HCT116 (cell line): ENCODE measurements around the gene ABCC5. TPM values are rescaled to one million over a fixed set of nuclear protein-coding genes. Genes with fewer than 3 reads are reported as not detected.

Experiments used
- ATAC-seq: fragments of 200-7000 bp; cut with Tn5 transposase; 2 replicates; pipeline ENCODE4 v1.9.1; 2020; ENCODE audit warnings: mild to moderate bottlenecking, moderate library complexity
- BruUV-seq: library from RNA; stranded (reverse); fragments of 400-500 nt; replicated peaks from 2 replicates; lab custom pipeline; 2021; lab: Mats Ljungman, UMichigan
- CTCF ChIA-PET: fragments of 300-600 bp; sonication (Branson Sonifier 250); formaldehyde crosslinking; loops from one replicate; lab custom pipeline; 2021; ENCODE audit warnings: antibody characterized with exemption; lab: Charles Lee
- POLR2A ChIA-PET: fragments of 300-600, 350-600 bp; sonication (Branson Sonifier 250); formaldehyde crosslinking; loops from one replicate; lab custom pipeline; 2021; ENCODE audit warnings: antibody characterized with exemption; lab: Charles Lee
- RAD21 ChIA-PET, 2 experiments: fragments of 300-600 bp; sonication (Branson Sonifier 250); formaldehyde crosslinking; loops; one replicate each; lab custom pipeline; 2023; ENCODE audit warnings: low total read pairs in 2 of 2; ENCODE audit not compliant: uncharacterized antibody in 2 of 2, unreplicated experiment in 2 of 2, low non-redundant PET in 1 of 2; lab: Charles Lee
- DNase-seq: peaks from one replicate; pipeline ENCODE4 v3.0.0-alpha.2; 2010; ENCODE audit warnings: low read depth, low spot score
- H2AFZ ChIP-seq: fragments of 200-600 bp; shearing (Covaris generic), sonication (generic); 2 replicates; pipeline ENCODE4 v1.6.1; 2017; ENCODE audit warnings: low read depth, mixed run types, mixed read lengths, antibody characterized with exemption, low read length; ENCODE audit not compliant: poor library complexity, severe bottlenecking
- H3K27ac ChIP-seq: 2 replicates; pipeline ENCODE4 v1.5.1; 2012; ENCODE audit warnings: low read depth, low read length
- H3K27me3 ChIP-seq: fragments of 200-600 bp; sonication (generic); 2 replicates; pipeline ENCODE4 v1.6.1; 2016; ENCODE audit warnings: mixed run types, low read length, mixed read lengths; ENCODE audit not compliant: insufficient read depth
- H3K36me3 ChIP-seq, 2 experiments: fragments of 200-500 bp in 1 of 2; fragments of 200-600 bp in 1 of 2; sonication (Bioruptor generic) in 1 of 2; sonication (generic) in 1 of 2; 2 replicates each; pipeline versions ENCODE4 v1.5.1 to v1.6.1; 2014 to 2016; ENCODE audit warnings: low read length in 2 of 2, inconsistent platforms in 1 of 2, mixed read lengths in 1 of 2, mixed run types in 1 of 2; ENCODE audit not compliant: insufficient read depth in 2 of 2, control insufficient read depth in 1 of 2
- H3K4me1 ChIP-seq, 2 experiments: fragments of 200-600 bp in 1 of 2; sonication (generic) in 1 of 2; 2 replicates each; pipeline versions ENCODE4 v1.5.1 to v1.6.1; 2012 to 2017; ENCODE audit warnings: low read length in 2 of 2, inconsistent platforms in 1 of 2, mild to moderate bottlenecking in 1 of 2, mixed read lengths in 1 of 2, mixed run types in 1 of 2, moderate library complexity in 1 of 2; ENCODE audit not compliant: insufficient read depth in 2 of 2, control insufficient read depth in 1 of 2
- H3K4me2 ChIP-seq: fragments of 200-600 bp; sonication (generic); 2 replicates; pipeline ENCODE4 v1.6.1; 2017; ENCODE audit warnings: mixed run types, low read length, mixed read lengths
- H3K4me3 ChIP-seq, 2 experiments: fragments of 200-600 bp in 1 of 2; sonication (generic) in 1 of 2; replicated peaks in 1 of 2; 2 replicates each; pipeline ENCODE4 v1.5.1; 2011 to 2016; ENCODE audit warnings: low read length in 2 of 2, control low read depth in 1 of 2, low read depth in 1 of 2, mild to moderate bottlenecking in 1 of 2, mixed read lengths in 1 of 2, mixed run types in 1 of 2
- H3K79me2 ChIP-seq: fragments of 200-600 bp; sonication (generic); 2 replicates; pipeline ENCODE4 v1.6.1; 2017; ENCODE audit warnings: mild to moderate bottlenecking, mixed run types, low read length, moderate library complexity, mixed read lengths; ENCODE audit not compliant: insufficient read depth
- H3K9ac ChIP-seq: fragments of 200-600 bp; sonication (generic); 2 replicates; pipeline ENCODE4 v1.6.1; 2016; ENCODE audit warnings: low read length, mixed read lengths
- H3K9me2 ChIP-seq: fragments of 200-600 bp; sonication (generic), shearing (Covaris generic); 2 replicates; pipeline ENCODE4 v1.6.1; 2017; ENCODE audit warnings: mixed run types, mild to moderate bottlenecking, moderate library complexity; ENCODE audit not compliant: insufficient read depth
- H3K9me3 ChIP-seq, 2 experiments: fragments of 200-500 bp in 1 of 2; fragments of 200-600 bp in 1 of 2; sonication (Bioruptor generic) in 1 of 2; sonication (generic) in 1 of 2; 2 replicates each; pipeline ENCODE4 v1.6.1; 2014 to 2017; ENCODE audit warnings: low read length in 2 of 2, mixed read lengths in 2 of 2, inconsistent platforms in 1 of 2, low read depth in 1 of 2, mild to moderate bottlenecking in 1 of 2, mixed run types in 1 of 2, moderate library complexity in 1 of 2; ENCODE audit not compliant: control insufficient read depth in 1 of 2, insufficient read depth in 1 of 2
- H4K20me1 ChIP-seq: fragments of 200-600 bp; sonication (generic), shearing (Covaris generic); 2 replicates; pipeline ENCODE4 v1.6.1; 2017; ENCODE audit warnings: mixed run types, mild to moderate bottlenecking, moderate library complexity; ENCODE audit not compliant: insufficient read depth
- ELF1 ChIP-seq: IDR thresholded peaks from 2 replicates; pipeline ENCODE4 v1.6.1; 2012; ENCODE audit warnings: low read depth, borderline replicate concordance
- FOSL1 ChIP-seq: IDR thresholded peaks from 2 replicates; pipeline ENCODE4 v1.6.1; 2012; ENCODE audit warnings: low read depth
- TCF7L2 ChIP-seq: IDR thresholded peaks from 2 replicates; pipeline ENCODE4 v1.7.0; 2011; ENCODE audit warnings: borderline replicate concordance, inconsistent platforms; ENCODE audit not compliant: insufficient read depth, insufficient read length; ENCODE audit errors: extremely low read depth
- YY1 ChIP-seq: IDR thresholded peaks from 2 replicates; pipeline ENCODE4 v1.6.1; 2011; ENCODE audit warnings: low read length, low read depth, moderate library complexity, mild to moderate bottlenecking; ENCODE audit not compliant: insufficient replicate concordance; ENCODE audit errors: extremely low read depth
- ZNF274 ChIP-seq: fragments of 200-500 bp; sonication (Bioruptor generic); IDR thresholded peaks from 2 replicates; pipeline ENCODE4 v1.6.1; 2014; ENCODE audit warnings: mild to moderate bottlenecking, low read depth, low read length, inconsistent platforms
- intact Hi-C: fragments of 100-400 bp; cut with micrococcal nuclease; formaldehyde crosslinking; loops from 2 replicates; pipeline ENCODE4 v1.10.0; 2022
- total RNA-seq: library from RNA; stranded (reverse); gene quantifications from one replicate; pipeline ENCODE4 v1.2.1, GENCODE V29; 2021; ENCODE audit not compliant: unreplicated experiment
- TF ChIP-seq, protein P1 (sequence below): IDR thresholded peaks from 2 replicates; pipeline ENCODE4 v1.6.1; 2011; ENCODE audit warnings: mild to moderate bottlenecking, low read length, moderate library complexity; ENCODE audit not compliant: insufficient replicate concordance; ENCODE audit errors: extremely low read depth
- TF ChIP-seq, protein P2 (sequence below): IDR thresholded peaks from 2 replicates; pipeline ENCODE4 v1.6.1; 2012; ENCODE audit warnings: low read depth
- TF ChIP-seq, protein P3 (sequence below): IDR thresholded peaks from 2 replicates; pipeline ENCODE4 v1.6.1; 2012
- TF ChIP-seq, protein P4 (sequence below), 3 experiments: fragments of 200-600 bp in 1 of 3; sonication (generic) in 1 of 3; IDR thresholded peaks in 2 of 3; conservative IDR thresholded peaks in 1 of 3; 2 replicates each; pipeline ENCODE4 v1.5.1; 2012 to 2017; ENCODE audit warnings: low read depth in 2 of 3, low read length in 2 of 3, antibody characterized with exemption in 1 of 3, borderline replicate concordance in 1 of 3, control low read depth in 1 of 3, mild to moderate bottlenecking in 1 of 3, mixed read lengths in 1 of 3, mixed run types in 1 of 3, moderate library complexity in 1 of 3; ENCODE audit not compliant: insufficient read depth in 1 of 3

Gene ABCC5
- total RNA-seq, 1 experiment from 2014 or later = 16.9 TPM

DNA sequence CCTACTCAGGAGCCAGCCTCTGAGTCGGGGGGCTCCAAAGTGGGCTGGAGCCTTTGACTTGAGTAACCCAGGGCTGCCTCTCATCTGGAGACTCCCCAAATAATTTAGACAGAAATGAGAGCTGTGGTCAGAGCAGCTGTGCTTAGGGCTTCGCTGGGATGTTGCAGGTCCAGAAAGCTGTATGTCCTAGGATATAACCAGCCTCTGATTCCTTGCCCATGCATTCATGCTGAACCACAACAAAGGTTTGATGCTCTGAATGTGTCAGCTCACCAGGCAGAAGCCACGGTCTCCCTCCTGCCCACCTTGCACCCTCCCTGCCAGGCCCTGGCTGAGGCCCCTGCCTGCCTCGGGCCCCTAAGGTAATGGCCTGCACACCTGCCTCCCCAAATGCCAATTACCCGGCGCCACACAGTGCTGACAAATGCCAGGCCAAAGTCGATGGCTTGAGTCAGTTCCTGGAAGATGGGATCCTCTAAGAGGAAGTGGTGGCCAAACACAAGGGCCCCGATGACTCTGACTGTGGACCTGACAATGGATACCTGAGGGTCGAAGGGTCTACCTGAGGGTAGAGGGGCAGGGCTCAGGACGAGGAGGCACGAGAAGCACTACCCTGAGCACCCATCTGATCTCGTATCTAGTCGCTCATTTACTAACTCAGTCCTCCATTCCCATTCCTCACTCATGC lies 111.3 kb downstream of the ABCC5 start:
- Histone ChIP-seq H3K79me2 (no peaks in the 10 kb centered on the region), H2AFZ (no peak overlapping the region), H3K4me2 (no peak overlapping the region), H3K9me2 (no peaks in the 10 kb centered on the region), H3K27me3 (no peaks in the 10 kb centered on the region), H4K20me1 (no peaks in the 10 kb centered on the region), H3K36me3 (no peaks in the 10 kb centered on the region), H3K9ac (no peak overlapping the region), H3K9me3 (no peaks in the 10 kb centered on the region), H3K4me1 (no peaks in the 10 kb centered on the region), H3K4me3 (no peak overlapping the region), H3K27ac (no peak overlapping the region)
- intact Hi-C loops = no loop called here
- POLR2A ChIA-PET = no interaction called here
- RAD21 ChIA-PET = no interaction called here
- CTCF ChIA-PET = interaction anchor here (2.3 kb wide), 1 partner anchor 11 kb away, joined by 7 read pairs; no protein-coding TSS in a partner anchor
- no TSS peak for BruUV-seq
- TF ChIP-seq, protein P1, sequence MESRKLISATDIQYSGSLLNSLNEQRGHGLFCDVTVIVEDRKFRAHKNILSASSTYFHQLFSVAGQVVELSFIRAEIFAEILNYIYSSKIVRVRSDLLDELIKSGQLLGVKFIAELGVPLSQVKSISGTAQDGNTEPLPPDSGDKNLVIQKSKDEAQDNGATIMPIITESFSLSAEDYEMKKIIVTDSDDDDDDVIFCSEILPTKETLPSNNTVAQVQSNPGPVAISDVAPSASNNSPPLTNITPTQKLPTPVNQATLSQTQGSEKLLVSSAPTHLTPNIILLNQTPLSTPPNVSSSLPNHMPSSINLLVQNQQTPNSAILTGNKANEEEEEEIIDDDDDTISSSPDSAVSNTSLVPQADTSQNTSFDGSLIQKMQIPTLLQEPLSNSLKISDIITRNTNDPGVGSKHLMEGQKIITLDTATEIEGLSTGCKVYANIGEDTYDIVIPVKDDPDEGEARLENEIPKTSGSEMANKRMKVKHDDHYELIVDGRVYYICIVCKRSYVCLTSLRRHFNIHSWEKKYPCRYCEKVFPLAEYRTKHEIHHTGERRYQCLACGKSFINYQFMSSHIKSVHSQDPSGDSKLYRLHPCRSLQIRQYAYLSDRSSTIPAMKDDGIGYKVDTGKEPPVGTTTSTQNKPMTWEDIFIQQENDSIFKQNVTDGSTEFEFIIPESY = no peak
- TF ChIP-seq YY1 = no peak
- TF ChIP-seq, protein P2, sequence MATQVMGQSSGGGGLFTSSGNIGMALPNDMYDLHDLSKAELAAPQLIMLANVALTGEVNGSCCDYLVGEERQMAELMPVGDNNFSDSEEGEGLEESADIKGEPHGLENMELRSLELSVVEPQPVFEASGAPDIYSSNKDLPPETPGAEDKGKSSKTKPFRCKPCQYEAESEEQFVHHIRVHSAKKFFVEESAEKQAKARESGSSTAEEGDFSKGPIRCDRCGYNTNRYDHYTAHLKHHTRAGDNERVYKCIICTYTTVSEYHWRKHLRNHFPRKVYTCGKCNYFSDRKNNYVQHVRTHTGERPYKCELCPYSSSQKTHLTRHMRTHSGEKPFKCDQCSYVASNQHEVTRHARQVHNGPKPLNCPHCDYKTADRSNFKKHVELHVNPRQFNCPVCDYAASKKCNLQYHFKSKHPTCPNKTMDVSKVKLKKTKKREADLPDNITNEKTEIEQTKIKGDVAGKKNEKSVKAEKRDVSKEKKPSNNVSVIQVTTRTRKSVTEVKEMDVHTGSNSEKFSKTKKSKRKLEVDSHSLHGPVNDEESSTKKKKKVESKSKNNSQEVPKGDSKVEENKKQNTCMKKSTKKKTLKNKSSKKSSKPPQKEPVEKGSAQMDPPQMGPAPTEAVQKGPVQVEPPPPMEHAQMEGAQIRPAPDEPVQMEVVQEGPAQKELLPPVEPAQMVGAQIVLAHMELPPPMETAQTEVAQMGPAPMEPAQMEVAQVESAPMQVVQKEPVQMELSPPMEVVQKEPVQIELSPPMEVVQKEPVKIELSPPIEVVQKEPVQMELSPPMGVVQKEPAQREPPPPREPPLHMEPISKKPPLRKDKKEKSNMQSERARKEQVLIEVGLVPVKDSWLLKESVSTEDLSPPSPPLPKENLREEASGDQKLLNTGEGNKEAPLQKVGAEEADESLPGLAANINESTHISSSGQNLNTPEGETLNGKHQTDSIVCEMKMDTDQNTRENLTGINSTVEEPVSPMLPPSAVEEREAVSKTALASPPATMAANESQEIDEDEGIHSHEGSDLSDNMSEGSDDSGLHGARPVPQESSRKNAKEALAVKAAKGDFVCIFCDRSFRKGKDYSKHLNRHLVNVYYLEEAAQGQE = no peak
- TF ChIP-seq FOSL1 = no peak
- TF ChIP-seq, protein P3, sequence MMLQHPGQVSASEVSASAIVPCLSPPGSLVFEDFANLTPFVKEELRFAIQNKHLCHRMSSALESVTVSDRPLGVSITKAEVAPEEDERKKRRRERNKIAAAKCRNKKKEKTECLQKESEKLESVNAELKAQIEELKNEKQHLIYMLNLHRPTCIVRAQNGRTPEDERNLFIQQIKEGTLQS = no peak
- TF ChIP-seq ELF1 = no peak
- TF ChIP-seq TCF7L2 = no peak
- TF ChIP-seq, protein P4, sequence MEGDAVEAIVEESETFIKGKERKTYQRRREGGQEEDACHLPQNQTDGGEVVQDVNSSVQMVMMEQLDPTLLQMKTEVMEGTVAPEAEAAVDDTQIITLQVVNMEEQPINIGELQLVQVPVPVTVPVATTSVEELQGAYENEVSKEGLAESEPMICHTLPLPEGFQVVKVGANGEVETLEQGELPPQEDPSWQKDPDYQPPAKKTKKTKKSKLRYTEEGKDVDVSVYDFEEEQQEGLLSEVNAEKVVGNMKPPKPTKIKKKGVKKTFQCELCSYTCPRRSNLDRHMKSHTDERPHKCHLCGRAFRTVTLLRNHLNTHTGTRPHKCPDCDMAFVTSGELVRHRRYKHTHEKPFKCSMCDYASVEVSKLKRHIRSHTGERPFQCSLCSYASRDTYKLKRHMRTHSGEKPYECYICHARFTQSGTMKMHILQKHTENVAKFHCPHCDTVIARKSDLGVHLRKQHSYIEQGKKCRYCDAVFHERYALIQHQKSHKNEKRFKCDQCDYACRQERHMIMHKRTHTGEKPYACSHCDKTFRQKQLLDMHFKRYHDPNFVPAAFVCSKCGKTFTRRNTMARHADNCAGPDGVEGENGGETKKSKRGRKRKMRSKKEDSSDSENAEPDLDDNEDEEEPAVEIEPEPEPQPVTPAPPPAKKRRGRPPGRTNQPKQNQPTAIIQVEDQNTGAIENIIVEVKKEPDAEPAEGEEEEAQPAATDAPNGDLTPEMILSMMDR (IDR thresholded peaks at IDR 0.05 in 2 of 3, conservative IDR thresholded peaks at IDR 0.05 in 1 of 3; ENCODE audit: borderline replicate concordance in 1 of 3, insufficient read depth in 1 of 3, low read depth in 2 of 3, low read length in 2 of 3) = no peak
- TF ChIP-seq ZNF274 = no peak
- ATAC-seq (no peak), DNase-seq (no peak)
